Endometrial microvascular endothelial cells (primary cell): ENCODE results near the gene ZDHHC14. TPM values are rescaled to one million over a fixed set of nuclear protein-coding genes. Genes with fewer than 3 reads are reported as not detected.

ENCODE experiments used
- in situ Hi-C: cut with HindIII; loops from 2 replicates; pipeline ENCODE4 v1.10.0; 2017; ENCODE audit warnings: low sequenced_read_pairs, low pct_unique_long_range_greater_than_20kb; ENCODE audit errors: inconsistent ontology term
- total RNA-seq: library from RNA; depleted of rRNA; stranded (reverse); fragments of >200 nt; gene quantifications from one replicate; pipeline ENCODE4 v1.2.3, GENCODE V29; 2015; ENCODE audit errors: inconsistent ontology term

Gene ZDHHC14
- total RNA-seq, 1 donor from 2014 or later: 16.4 TPM

DNA sequence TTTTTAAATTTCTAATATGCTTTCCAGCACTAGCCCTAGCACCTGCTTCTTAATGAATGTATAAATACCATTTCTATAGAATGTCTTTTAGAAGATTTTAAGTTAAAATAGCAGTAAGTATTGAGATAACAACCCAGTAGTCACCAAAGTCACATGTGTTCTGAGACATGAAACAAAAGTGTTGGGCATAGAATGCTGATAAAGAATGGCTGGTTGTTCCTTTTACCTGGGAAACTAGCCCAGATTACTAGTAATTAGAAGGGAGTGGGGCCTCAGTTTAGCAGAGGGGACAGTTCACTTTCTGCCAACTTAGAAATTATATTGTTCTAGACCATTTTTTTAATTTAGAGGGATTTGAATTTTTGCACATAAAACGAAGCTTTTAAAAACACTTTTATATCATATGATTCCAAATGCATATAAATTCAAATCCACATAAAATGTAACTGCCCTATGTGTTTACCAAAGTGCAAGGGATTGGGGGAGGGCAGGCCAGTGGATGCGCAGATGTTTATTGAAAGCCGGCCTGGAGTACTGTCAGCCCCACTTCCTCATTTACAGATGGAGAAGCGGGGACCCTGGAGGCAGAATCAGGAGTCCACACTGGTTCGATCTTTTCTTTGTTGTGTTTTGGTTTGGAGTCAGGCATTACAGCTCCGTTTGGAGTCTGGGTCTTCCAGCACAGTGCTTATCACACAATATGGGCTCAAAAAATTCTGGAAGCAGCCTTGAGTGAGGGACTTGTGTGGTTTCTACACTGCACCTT is 139.8 kb downstream of the ZDHHC14 start:
- in situ Hi-C loops: no loop called here

DNA sequence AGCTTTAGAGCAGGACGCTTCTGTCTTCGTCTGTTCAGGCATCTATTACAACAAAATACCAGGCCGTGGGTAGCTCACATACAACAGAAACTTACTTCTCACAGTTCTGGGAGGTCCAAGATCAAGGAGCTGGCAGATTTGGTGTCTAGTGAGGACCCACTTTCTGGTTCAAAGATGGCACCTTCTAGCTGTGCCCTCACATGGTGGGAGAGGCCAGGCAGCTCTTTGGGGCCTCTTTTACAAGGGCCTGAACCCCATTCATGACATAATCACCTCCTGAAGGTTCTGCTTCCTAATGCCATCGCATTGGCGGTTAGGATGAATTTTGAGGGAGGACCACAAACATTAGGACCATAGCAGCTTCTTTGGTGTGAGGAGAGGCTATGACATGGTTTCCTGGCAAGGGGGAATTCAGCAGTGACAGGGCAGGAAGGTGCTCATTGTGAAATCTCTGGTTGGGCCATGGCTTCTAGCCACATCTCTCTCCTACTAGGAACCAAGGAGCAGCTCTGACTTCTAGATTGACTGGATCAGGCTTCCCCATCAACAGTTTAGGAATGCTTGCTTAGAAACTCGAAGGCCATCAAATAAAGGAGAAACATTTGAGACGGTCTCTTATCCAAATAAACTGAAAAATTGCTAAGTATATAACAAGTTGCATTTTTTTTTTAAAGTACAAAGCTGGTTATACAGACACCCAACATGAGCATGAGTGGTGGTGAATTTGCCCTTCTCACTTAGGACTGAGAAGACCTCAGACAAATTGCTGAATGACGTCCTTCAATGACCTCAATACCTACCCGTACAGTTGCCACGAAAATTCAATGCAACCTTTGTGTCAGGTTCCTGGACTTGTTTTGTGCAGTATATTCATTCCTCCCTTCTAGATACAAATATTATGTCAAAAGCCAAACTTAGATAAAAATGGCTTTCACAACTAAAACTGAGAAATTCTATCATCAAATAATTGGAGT is 140.7 kb downstream of the ZDHHC14 start:
- in situ Hi-C loops: no loop called here

DNA sequence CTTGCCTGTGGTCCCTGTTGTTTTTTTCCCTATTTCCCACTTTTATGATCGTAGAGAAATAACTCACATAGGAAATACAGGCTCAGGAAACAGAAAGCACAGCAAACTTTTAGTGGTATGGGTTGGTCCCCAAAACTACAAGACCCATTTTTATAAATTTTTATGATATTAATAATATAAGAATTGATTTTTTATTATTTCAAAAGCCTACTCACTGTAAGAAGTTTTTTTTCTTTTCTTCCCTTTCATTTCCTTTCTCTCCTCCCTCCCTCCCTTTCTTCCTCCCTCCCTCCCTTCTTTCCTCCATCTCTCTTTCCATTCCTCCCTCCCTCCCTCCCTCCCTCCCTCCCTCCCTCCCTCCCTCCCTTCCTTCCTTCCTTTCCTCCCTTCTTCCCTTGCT is 141.5 kb downstream of the ZDHHC14 start:
- in situ Hi-C loops: no loop called here

DNA sequence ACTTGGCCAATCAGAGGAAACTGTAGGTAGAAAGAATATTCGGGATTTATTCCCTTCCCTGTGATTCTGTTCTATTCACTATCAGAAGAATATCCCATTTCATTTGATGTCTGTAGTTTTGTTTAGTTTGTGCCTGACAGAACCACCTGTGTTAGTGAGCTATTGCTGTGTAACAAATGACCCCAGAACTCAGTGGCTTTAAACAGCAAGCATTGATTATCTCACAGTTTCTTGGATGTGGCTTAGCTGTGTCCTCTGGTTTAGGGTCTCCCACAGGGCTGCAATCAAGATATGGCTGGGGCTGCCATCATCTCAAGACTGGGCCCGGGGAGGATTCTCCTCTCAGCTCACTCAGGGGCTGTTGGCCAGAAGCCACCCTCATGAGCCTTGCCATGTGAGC is 143.7 kb downstream of the ZDHHC14 start:
- in situ Hi-C loops: no loop called here

DNA sequence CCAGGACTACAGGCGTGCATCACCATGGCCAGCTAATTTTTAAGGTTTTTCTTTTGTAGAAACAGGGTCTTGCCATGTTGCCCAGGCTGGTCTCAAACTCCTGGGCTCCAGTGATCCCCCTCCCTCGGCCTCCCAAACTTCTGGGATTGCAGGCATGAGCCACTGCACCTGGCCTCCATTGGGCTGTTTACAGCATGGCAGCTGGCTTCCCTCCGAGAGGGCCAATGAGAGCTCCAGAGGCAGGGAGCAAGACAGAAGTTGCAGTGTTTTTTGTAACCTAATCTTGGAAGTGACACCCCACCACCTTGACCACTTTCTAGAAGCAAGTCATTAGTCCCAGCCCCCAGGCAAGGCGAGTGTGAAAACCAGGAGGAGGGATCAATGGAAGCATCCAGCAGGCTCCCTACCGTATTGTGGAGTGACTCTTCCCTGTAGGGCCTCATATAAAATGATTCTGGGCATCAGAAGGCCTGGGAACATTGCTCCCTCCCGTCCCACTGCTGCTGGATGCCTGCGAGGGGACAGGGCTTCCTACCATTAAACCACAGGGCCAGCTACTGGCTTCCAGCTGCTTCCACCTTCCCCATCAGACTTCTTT is 144.4 kb downstream of the ZDHHC14 start:
- in situ Hi-C loops: no loop called here

DNA sequence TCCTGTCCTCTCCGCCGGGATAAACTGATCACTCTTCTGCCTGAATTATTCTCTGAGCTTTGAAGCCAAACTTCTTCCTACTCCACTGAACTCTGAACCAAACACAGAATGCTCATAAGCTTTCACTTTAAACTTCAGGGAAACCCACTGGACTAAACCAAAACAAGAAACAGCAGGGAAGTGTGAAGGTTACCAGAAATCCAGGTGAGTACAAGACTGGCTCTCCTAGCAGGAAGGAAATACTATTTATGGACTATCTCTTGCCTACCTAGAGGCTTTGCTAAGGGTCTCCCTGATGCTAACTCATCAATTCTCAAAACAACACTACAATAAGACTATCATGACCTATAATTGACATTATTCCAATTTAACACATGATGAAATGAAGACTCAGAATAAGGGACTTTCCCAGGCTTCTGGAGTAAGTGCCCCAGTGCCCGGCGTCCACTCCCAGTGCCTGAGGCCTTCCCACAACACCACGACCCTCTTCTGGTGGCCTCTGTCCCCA is 145.0 kb downstream of the ZDHHC14 start:
- in situ Hi-C loops: no loop called here

DNA sequence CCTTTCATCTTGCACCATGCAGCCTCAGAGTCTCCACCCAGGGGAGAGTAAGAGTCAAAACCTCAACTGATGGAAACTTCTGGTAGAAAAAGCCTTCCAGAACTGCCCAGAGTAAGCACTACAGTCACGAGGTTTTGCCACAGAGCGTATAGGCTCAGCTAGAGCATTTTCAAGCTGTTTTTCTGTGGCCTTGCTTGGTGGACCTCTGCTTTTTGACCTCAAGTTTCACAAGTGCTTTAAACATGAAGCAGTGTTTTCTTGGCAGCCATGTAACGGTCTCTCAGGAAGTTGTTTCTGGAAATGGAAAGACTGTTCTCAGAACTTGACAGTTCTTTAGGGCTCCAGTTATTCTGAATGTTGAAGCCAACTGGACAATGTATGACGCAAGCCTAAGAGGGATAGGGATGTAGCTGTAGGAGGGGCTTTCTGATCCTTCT is 146.5 kb downstream of the ZDHHC14 start:
- in situ Hi-C loops: no loop called here

DNA sequence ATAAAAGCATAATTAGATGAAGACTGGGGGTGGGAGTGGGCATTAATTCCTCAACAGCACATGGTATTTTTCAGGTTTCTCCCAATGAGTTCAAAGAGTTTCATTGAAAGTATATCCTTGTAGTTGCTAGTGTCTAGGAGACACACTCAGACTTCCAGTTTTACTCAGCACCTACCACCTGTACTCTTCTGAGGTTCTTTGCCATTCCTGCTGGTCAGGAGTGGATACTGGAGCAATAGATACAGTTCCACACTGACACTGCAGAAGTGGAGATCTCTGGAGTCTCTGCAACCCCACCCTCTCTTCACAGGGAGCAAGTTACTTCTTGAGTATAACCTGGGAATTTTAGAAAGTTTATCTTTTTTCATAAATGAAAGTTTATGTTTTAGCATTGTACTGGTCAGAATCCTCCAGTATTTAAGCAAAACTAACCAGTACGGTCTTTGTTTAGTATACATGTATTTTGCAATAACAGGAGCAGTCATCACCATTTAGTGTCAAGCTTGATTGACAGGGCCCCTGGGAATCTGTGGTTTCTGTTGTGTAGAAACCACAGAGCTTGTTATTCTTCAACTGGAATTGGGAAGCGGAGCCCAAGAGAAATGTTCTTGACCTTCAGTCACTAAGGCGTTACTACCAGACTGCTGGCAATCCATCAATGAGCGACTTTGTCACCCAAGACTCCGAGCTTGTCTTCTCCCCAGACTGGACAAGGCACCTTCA is 148.1 kb downstream of the ZDHHC14 start:
- in situ Hi-C loops: no loop called here

DNA sequence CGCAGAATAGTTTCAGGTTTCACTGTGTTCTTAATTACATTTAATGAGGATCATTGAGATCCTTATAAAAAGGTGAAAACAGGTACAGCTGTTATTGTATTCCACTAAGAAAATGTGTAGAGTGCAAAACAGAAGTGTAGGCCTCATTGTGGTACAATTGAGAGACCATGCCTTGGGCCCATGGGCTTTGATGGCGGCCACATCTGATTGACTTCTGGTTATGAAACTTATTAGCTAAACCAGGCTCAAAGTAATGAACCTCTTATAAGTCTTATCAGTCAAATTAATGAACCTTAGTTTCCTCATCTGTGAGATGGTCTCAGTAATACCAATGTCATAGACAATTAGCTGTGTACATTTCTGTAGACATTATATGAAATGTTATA is 148.7 kb downstream of the ZDHHC14 start:
- in situ Hi-C loops: no loop called here

DNA sequence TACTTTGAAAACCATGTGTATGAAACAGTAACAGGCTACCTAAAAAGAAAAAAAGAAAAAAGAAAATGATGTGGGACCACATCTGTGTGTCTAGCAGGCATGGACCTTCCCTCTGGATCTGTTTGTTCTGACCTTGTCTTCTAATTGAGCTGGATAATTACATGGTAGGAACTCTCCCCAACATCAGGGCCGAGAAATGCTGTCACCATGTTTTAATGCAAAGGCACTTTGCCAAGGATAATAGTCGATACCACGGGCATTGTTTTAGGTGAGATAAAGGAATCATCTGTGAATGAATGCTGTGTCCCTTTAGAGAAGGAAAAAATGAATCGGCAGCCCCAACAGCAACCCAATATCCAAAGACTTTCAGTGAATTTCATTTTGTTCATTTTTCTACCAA is 149.1 kb downstream of the ZDHHC14 start:
- in situ Hi-C loops: no loop called here

DNA sequence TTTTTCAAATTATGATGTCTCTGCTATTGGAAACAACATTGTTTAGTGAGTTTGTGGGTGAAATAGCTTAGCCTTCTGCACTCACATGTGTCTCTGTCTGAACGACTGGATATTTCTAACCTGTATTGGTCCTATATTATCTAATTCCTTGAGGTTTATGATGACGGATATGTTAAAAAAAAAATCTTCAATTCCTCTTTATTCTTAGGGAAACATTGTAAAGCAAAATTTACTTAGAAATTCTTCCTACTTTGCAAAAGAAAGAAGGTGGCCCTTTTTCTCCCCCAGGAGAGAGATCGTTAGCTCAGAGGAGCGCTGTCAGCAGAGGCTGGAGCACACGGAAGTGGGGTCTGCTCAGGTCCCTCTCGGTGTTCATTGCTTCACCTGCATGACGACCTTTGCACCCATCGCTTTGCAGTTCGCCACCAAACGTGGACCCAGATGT is 149.8 kb downstream of the ZDHHC14 start:
- in situ Hi-C loops: no loop called here

DNA sequence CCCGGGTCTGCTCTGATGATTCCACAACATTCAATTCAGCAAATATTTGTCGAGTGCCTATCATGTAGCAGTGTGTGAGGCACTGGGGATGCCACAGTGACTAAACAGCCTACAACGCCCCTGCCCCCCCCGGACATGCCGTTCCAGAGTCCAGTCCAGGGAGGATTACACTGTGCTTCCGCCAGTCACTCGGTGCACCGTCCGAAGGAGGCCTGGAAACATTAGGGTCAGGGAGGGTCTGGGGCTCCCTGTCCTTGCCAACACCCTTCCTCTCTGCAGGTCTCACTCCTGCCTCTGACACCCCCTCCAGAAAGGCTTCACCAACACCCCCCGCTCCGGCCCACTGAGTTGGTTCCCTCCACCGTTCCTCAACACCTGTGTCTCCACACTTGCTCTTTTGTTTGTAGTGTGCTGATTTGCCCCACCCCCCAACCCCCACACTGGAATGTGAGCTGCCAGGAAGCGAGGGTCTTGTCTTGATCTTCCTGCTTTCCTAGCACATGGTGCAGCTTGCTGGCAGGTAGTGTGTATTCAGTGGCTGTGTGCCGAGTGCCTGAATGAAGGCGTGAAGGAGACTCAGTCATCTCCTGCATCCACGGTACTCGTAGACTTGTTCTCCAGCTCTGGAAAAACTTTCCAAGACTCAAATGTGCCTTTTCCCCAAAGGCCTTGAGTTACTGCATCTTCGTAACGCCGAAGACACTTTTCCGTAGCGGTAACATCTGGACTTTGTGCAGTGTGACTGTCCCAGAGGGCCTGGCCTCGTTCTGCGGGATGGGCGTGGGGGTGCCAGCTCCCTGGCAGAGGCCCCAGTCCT is 150.4 kb downstream of the ZDHHC14 start:
- in situ Hi-C loops: no loop called here

DNA sequence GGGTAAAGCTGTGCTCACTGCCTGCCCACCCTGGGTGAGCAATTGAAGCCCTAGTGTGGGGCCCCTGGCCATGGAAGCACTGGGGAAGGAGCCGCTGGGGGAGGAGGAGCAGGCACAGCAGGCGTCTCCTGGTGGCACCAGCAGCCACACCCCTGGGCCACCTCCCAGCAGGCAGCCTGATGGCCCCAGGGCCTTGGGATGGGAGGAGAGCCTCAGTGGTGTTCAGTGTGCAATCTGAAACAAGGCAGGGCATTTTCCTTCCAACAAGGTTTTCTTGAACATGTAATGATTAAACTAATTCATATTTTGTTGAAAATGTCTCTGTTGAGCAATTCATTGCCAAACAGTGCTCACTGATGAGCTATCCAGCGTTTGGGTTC is 151.0 kb downstream of the ZDHHC14 start:
- in situ Hi-C loops: no loop called here

DNA sequence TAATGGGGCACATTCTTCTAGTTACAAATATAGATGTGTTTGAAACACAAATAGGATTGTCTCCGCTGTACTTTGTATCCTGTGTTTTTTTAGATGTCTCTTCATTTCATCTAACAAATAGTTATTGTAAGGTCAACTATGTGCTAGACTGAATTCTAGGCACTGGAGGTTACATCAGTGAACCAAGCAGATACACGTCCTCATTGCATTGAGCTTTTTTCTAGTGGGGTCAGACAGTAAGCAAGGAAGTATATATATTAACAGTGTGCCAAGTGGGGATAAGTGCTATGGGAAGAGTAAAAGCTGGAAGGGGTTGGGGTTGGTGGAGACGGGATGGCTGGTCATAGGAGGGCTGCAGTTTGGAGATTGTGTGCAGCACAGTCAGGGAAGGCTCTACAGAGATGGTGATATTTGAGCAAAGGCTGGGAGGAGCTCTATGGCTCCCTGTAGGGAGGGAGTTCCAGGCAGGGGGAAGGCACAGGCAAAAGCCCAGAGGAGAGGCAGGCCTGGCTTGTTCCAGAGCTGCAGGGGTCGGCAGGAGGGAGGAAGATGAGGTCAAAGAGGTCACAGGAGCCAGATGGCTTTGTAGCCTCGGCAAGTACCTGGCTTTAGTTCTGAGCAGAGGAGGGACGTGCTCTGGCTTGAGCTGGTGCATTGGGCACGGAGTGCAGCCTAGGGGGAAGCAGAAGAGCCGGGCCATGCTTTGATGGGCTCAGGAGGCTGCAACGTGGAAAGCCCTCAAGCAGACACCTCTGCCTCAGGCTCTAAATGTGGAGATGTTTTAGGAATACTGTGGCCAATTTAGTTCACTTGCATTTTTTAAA is 152.3 kb downstream of the ZDHHC14 start:
- in situ Hi-C loops: no loop called here

DNA sequence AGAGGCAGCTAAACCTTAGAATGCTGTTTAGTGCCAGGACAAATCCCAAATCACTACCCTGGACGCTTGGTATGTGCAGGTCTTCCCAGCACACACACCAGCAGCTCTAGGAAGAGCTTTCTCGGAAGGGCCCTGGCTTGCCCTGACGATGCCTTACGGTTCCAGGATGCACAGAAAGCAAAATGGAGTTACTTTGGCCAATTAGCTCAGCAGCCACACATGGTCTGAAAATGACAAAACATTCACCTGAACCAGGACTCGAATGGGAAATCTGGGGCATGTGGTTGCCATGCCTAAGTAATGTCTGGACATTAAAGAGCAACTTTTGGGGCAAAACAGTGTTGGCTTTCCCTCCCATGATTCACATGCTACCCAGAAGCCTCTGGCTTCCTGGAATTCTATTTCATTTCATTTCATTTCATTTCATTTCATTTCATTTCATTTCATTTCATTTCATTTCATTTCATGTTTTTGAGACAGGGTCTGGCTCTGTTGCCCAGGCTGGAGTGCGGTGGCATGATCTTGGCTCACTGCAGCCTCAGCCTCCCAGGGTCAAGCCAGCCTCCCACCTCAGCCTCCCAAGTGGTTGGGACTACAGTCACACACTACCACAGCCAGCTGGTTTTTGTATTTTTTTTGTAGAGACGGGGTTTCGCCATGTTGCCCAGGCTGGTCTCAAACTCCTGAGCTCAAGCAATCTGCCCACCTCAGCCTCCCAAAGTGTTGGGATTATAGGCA is 153.3 kb downstream of the ZDHHC14 start:
- in situ Hi-C loops: no loop called here

DNA sequence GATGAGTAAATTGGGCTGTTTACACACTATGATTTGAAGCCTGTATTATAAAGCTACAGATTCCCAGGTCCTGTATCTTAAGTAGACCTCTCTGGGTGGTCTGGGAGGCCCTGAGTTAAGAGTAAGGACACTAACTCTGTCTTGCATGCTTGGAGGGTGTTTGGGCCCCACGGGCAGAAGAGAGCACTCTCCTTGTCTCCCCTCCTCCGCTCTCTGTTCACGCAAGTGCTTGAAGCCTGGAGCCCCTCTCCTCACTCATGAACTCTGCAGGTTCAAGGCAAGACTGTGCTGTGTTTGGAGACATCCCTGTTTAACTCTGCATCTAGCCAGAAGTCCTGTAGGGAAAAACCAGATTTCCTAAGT is 154.0 kb downstream of the ZDHHC14 start:
- in situ Hi-C loops: no loop called here
